B cell (primary cell): ENCODE data around the gene RNF148.

Experiments
- EZH2 ChIP-seq: IDR thresholded peaks from 2 replicates; pipeline ENCODE4 v1.6.1; 2012; ENCODE audit warnings: borderline replicate concordance, low read depth, mild to moderate bottlenecking, moderate library complexity, low read length; ENCODE audit not compliant: insufficient read depth, poor library complexity, severe bottlenecking
- TF ChIP-seq, protein P1 (sequence below): fragments of 200-600 bp; IDR thresholded peaks from one replicate; pipeline ENCODE4 v1.8.0; 2022; ENCODE audit warnings: antibody characterized with exemption, mild to moderate bottlenecking

- TF ChIP-seq, protein P1, sequence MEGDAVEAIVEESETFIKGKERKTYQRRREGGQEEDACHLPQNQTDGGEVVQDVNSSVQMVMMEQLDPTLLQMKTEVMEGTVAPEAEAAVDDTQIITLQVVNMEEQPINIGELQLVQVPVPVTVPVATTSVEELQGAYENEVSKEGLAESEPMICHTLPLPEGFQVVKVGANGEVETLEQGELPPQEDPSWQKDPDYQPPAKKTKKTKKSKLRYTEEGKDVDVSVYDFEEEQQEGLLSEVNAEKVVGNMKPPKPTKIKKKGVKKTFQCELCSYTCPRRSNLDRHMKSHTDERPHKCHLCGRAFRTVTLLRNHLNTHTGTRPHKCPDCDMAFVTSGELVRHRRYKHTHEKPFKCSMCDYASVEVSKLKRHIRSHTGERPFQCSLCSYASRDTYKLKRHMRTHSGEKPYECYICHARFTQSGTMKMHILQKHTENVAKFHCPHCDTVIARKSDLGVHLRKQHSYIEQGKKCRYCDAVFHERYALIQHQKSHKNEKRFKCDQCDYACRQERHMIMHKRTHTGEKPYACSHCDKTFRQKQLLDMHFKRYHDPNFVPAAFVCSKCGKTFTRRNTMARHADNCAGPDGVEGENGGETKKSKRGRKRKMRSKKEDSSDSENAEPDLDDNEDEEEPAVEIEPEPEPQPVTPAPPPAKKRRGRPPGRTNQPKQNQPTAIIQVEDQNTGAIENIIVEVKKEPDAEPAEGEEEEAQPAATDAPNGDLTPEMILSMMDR = no peak
- TF ChIP-seq EZH2 = no peak
Measured at GRCh38 chr7:122695816-122696215, 6.9 kb downstream of the RNF148 start.
